Measurements from ENCODE around the gene C3orf20.

DNA sequence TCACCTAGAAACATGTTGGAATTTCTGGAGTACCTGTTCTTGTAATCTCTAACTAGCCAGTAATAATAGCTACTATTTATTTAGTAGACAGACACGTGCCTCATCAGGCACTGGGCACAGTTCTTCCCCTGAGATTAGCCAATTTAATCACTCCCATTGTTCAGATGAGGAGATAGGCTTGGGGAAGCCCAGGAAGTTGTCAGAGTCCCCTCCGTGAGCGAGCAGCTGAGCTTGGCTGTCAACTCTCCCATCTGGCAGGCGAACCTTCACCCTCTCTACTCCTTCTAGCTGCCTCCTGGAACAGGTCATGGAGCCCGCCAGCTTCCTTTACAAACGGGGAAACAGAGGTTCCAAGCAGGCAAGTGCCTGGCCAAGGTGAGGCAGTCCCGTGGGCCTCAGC lies 112.7 kb downstream of the C3orf20 start:
- TF ChIP-seq, protein P1, sequence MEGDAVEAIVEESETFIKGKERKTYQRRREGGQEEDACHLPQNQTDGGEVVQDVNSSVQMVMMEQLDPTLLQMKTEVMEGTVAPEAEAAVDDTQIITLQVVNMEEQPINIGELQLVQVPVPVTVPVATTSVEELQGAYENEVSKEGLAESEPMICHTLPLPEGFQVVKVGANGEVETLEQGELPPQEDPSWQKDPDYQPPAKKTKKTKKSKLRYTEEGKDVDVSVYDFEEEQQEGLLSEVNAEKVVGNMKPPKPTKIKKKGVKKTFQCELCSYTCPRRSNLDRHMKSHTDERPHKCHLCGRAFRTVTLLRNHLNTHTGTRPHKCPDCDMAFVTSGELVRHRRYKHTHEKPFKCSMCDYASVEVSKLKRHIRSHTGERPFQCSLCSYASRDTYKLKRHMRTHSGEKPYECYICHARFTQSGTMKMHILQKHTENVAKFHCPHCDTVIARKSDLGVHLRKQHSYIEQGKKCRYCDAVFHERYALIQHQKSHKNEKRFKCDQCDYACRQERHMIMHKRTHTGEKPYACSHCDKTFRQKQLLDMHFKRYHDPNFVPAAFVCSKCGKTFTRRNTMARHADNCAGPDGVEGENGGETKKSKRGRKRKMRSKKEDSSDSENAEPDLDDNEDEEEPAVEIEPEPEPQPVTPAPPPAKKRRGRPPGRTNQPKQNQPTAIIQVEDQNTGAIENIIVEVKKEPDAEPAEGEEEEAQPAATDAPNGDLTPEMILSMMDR (IDR thresholded peaks at IDR 0.05), result no peak
- TF ChIP-seq EZH2 (IDR thresholded peaks at IDR 0.05; ENCODE audit: borderline replicate concordance, insufficient read depth, low read depth, low read length, poor library complexity, severe bottlenecking), result no peak
